Measurements from ENCODE around the gene ZNF879.

- no peak for TF ChIP-seq POLR2AphosphoS5 (IDR thresholded peaks at IDR 0.05; ENCODE audit: low read depth, low read length)
- no peak for TF ChIP-seq POLR2A (IDR thresholded peaks at IDR 0.05; ENCODE audit: low read depth, low read length)
Measured at GRCh38 chr5:179044765-179045164, 21.2 kb downstream of the ZNF879 start.

Measured in GM12892 (cell line).